HCT116 (cell line): ENCODE results near the gene GARNL3. TPM values are rescaled to one million over a fixed set of nuclear protein-coding genes. Genes with fewer than 3 reads are reported as not detected.

ENCODE experiments used
- ATAC-seq: fragments of 200-7000 bp; cut with Tn5 transposase; 2 replicates; pipeline ENCODE4 v1.9.1; 2020; ENCODE audit warnings: mild to moderate bottlenecking, moderate library complexity
- BruUV-seq: library from RNA; stranded (reverse); fragments of 400-500 nt; replicated peaks from 2 replicates; lab custom pipeline; 2021; lab: Mats Ljungman, UMichigan
- CTCF ChIA-PET: fragments of 300-600 bp; sonication (Branson Sonifier 250); formaldehyde crosslinking; loops from one replicate; lab custom pipeline; 2021; ENCODE audit warnings: antibody characterized with exemption; lab: Charles Lee
- POLR2A ChIA-PET: fragments of 300-600, 350-600 bp; sonication (Branson Sonifier 250); formaldehyde crosslinking; loops from one replicate; lab custom pipeline; 2021; ENCODE audit warnings: antibody characterized with exemption; lab: Charles Lee
- RAD21 ChIA-PET, 2 experiments: fragments of 300-600 bp; sonication (Branson Sonifier 250); formaldehyde crosslinking; loops; one replicate each; lab custom pipeline; 2023; ENCODE audit warnings: low total read pairs in 2 of 2; ENCODE audit not compliant: uncharacterized antibody in 2 of 2, unreplicated experiment in 2 of 2, low non-redundant PET in 1 of 2; lab: Charles Lee
- DNase-seq: peaks from one replicate; pipeline ENCODE4 v3.0.0-alpha.2; 2010; ENCODE audit warnings: low read depth, low spot score
- H2AFZ ChIP-seq: fragments of 200-600 bp; shearing (Covaris generic), sonication (generic); 2 replicates; pipeline ENCODE4 v1.6.1; 2017; ENCODE audit warnings: low read depth, mixed run types, mixed read lengths, antibody characterized with exemption, low read length; ENCODE audit not compliant: poor library complexity, severe bottlenecking
- H3K27ac ChIP-seq: 2 replicates; pipeline ENCODE4 v1.5.1; 2012; ENCODE audit warnings: low read depth, low read length
- H3K27me3 ChIP-seq: fragments of 200-600 bp; sonication (generic); 2 replicates; pipeline ENCODE4 v1.6.1; 2016; ENCODE audit warnings: mixed run types, low read length, mixed read lengths; ENCODE audit not compliant: insufficient read depth
- H3K36me3 ChIP-seq, 2 experiments: fragments of 200-500 bp in 1 of 2; fragments of 200-600 bp in 1 of 2; sonication (Bioruptor generic) in 1 of 2; sonication (generic) in 1 of 2; 2 replicates each; pipeline versions ENCODE4 v1.5.1 to v1.6.1; 2014 to 2016; ENCODE audit warnings: low read length in 2 of 2, inconsistent platforms in 1 of 2, mixed read lengths in 1 of 2, mixed run types in 1 of 2; ENCODE audit not compliant: insufficient read depth in 2 of 2, control insufficient read depth in 1 of 2
- H3K4me1 ChIP-seq, 2 experiments: fragments of 200-600 bp in 1 of 2; sonication (generic) in 1 of 2; 2 replicates each; pipeline versions ENCODE4 v1.5.1 to v1.6.1; 2012 to 2017; ENCODE audit warnings: low read length in 2 of 2, inconsistent platforms in 1 of 2, mild to moderate bottlenecking in 1 of 2, mixed read lengths in 1 of 2, mixed run types in 1 of 2, moderate library complexity in 1 of 2; ENCODE audit not compliant: insufficient read depth in 2 of 2, control insufficient read depth in 1 of 2
- H3K4me2 ChIP-seq: fragments of 200-600 bp; sonication (generic); 2 replicates; pipeline ENCODE4 v1.6.1; 2017; ENCODE audit warnings: mixed run types, low read length, mixed read lengths
- H3K4me3 ChIP-seq, 2 experiments: fragments of 200-600 bp in 1 of 2; sonication (generic) in 1 of 2; replicated peaks in 1 of 2; 2 replicates each; pipeline ENCODE4 v1.5.1; 2011 to 2016; ENCODE audit warnings: low read length in 2 of 2, control low read depth in 1 of 2, low read depth in 1 of 2, mild to moderate bottlenecking in 1 of 2, mixed read lengths in 1 of 2, mixed run types in 1 of 2
- H3K79me2 ChIP-seq: fragments of 200-600 bp; sonication (generic); 2 replicates; pipeline ENCODE4 v1.6.1; 2017; ENCODE audit warnings: mild to moderate bottlenecking, mixed run types, low read length, moderate library complexity, mixed read lengths; ENCODE audit not compliant: insufficient read depth
- H3K9ac ChIP-seq: fragments of 200-600 bp; sonication (generic); 2 replicates; pipeline ENCODE4 v1.6.1; 2016; ENCODE audit warnings: low read length, mixed read lengths
- H3K9me2 ChIP-seq: fragments of 200-600 bp; sonication (generic), shearing (Covaris generic); 2 replicates; pipeline ENCODE4 v1.6.1; 2017; ENCODE audit warnings: mixed run types, mild to moderate bottlenecking, moderate library complexity; ENCODE audit not compliant: insufficient read depth
- H3K9me3 ChIP-seq, 2 experiments: fragments of 200-500 bp in 1 of 2; fragments of 200-600 bp in 1 of 2; sonication (Bioruptor generic) in 1 of 2; sonication (generic) in 1 of 2; 2 replicates each; pipeline ENCODE4 v1.6.1; 2014 to 2017; ENCODE audit warnings: low read length in 2 of 2, mixed read lengths in 2 of 2, inconsistent platforms in 1 of 2, low read depth in 1 of 2, mild to moderate bottlenecking in 1 of 2, mixed run types in 1 of 2, moderate library complexity in 1 of 2; ENCODE audit not compliant: control insufficient read depth in 1 of 2, insufficient read depth in 1 of 2
- H4K20me1 ChIP-seq: fragments of 200-600 bp; sonication (generic), shearing (Covaris generic); 2 replicates; pipeline ENCODE4 v1.6.1; 2017; ENCODE audit warnings: mixed run types, mild to moderate bottlenecking, moderate library complexity; ENCODE audit not compliant: insufficient read depth
- CEBPB ChIP-seq: IDR thresholded peaks from 2 replicates; pipeline ENCODE4 v1.6.1; 2012; ENCODE audit warnings: low read depth
- EGR1 ChIP-seq: IDR thresholded peaks from 2 replicates; pipeline ENCODE4 v1.6.1; 2012; ENCODE audit warnings: low read depth
- ELF1 ChIP-seq: IDR thresholded peaks from 2 replicates; pipeline ENCODE4 v1.6.1; 2012; ENCODE audit warnings: low read depth, borderline replicate concordance
- EZH2 ChIP-seq: fragments of 200-600 bp; sonication (generic); IDR thresholded peaks from 2 replicates; pipeline ENCODE4 v1.6.1; 2017; ENCODE audit warnings: antibody characterized with exemption, mixed run types
- JUND ChIP-seq: IDR thresholded peaks from 2 replicates; pipeline ENCODE4 v1.6.1; 2012
- POLR2A ChIP-seq: IDR thresholded peaks from 2 replicates; pipeline ENCODE4 v1.7.0; 2011; ENCODE audit warnings: borderline replicate concordance; ENCODE audit not compliant: insufficient read depth, insufficient read length; ENCODE audit errors: extremely low read depth
- POLR2AphosphoS5 ChIP-seq: IDR thresholded peaks from 2 replicates; pipeline ENCODE4 v1.6.1; 2011; ENCODE audit warnings: mild to moderate bottlenecking, low read depth, low read length, moderate library complexity
- RAD21 ChIP-seq: IDR thresholded peaks from 2 replicates; pipeline ENCODE4 v1.6.1; 2012; ENCODE audit warnings: low read depth, mild to moderate bottlenecking
- SIN3A ChIP-seq: IDR thresholded peaks from 2 replicates; pipeline ENCODE4 v1.6.1; 2012; ENCODE audit warnings: low read depth
- SP1 ChIP-seq: IDR thresholded peaks from 2 replicates; pipeline ENCODE4 v1.6.1; 2012; ENCODE audit warnings: low read depth
- YY1 ChIP-seq: IDR thresholded peaks from 2 replicates; pipeline ENCODE4 v1.6.1; 2011; ENCODE audit warnings: low read length, low read depth, moderate library complexity, mild to moderate bottlenecking; ENCODE audit not compliant: insufficient replicate concordance; ENCODE audit errors: extremely low read depth
- ZFX ChIP-seq: fragments of 450-650 bp; IDR thresholded peaks from 2 replicates; pipeline ENCODE4 v1.6.1; 2017
- ZNF274 ChIP-seq: fragments of 200-500 bp; sonication (Bioruptor generic); IDR thresholded peaks from 2 replicates; pipeline ENCODE4 v1.6.1; 2014; ENCODE audit warnings: mild to moderate bottlenecking, low read depth, low read length, inconsistent platforms
- intact Hi-C: fragments of 100-400 bp; cut with micrococcal nuclease; formaldehyde crosslinking; loops from 2 replicates; pipeline ENCODE4 v1.10.0; 2022
- total RNA-seq: library from RNA; stranded (reverse); gene quantifications from one replicate; pipeline ENCODE4 v1.2.1, GENCODE V29; 2021; ENCODE audit not compliant: unreplicated experiment
- TF ChIP-seq, protein P1 (sequence below): IDR thresholded peaks from 2 replicates; pipeline ENCODE4 v1.6.1; 2012
- TF ChIP-seq, protein P2 (sequence below), 3 experiments: fragments of 200-600 bp in 1 of 3; sonication (generic) in 1 of 3; IDR thresholded peaks in 2 of 3; conservative IDR thresholded peaks in 1 of 3; 2 replicates each; pipeline ENCODE4 v1.5.1; 2012 to 2017; ENCODE audit warnings: low read depth in 2 of 3, low read length in 2 of 3, antibody characterized with exemption in 1 of 3, borderline replicate concordance in 1 of 3, control low read depth in 1 of 3, mild to moderate bottlenecking in 1 of 3, mixed read lengths in 1 of 3, mixed run types in 1 of 3, moderate library complexity in 1 of 3; ENCODE audit not compliant: insufficient read depth in 1 of 3

Gene GARNL3
- total RNA-seq, 1 experiment from 2014 or later, result 8.8 TPM

DNA sequence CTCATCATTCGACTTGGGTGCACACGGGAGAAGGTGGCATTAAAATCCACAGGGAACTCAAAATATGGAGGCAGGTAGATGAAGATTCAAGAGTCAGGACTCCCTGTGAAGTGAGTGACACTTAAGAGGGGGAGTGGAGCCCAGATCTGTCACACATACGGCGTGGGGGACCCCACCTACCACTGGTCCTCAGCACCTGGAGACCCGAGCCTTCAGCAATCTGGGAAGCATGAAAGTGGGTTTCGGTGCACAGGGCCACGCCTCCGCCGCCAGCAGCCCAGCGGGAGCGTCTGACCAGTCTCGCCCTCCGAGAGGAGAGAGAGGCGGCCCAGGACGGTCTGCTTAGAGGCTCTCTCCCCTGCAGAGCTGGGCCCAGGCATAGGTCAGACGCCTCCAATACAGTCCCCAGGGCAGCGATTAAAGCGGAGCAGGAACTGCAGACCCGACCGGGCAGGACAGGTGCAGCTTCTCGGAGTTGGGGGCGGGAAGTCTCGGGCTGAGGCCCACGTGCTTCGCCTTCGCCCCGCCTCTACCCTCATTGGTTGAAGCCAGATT is 131.8 kb downstream of the GARNL3 start:
- BruUV-seq, result no TSS peak
- no peak for ATAC-seq
- Histone ChIP-seq H4K20me1 (no peaks in the 10 kb centered on the region), H3K4me3 (peak overlapping the region in 1 of 2 experiments; percentile 24; a peak in 1 of 4 replicates), H3K9ac (no peak overlapping the region), H2AFZ (no peak overlapping the region), H3K36me3 (no peaks in the 10 kb centered on the region), H3K4me2 (peak overlapping the region; percentile 97), H3K27me3 (no peaks in the 10 kb centered on the region), H3K79me2 (peaks cover 4% of the 10 kb centered on the region; the same call in 1 of the 2 replicates), H3K9me2 (no peaks in the 10 kb centered on the region), H3K27ac (no peak overlapping the region), H3K4me1 (peaks cover 3 to 33% of the 10 kb centered on the region in 2 experiments; a peak in 3 of 4 replicates), H3K9me3 (no peaks in the 10 kb centered on the region)
- intact Hi-C loops, result loop anchor here (1.0 kb wide), 1 partner anchor 172 kb away; no protein-coding TSS in a partner anchor
- no peak for TF ChIP-seq JUND
- TF ChIP-seq, protein P1, sequence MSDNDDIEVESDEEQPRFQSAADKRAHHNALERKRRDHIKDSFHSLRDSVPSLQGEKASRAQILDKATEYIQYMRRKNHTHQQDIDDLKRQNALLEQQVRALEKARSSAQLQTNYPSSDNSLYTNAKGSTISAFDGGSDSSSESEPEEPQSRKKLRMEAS, result peak; percentile 96
- RAD21 ChIA-PET, result interaction anchor here (0.8 to 1.2 kb wide), 4 partner anchors 172 to 191 kb away, joined by 3 to 9 read pairs (median 5); no protein-coding TSS in a partner anchor
- POLR2A ChIA-PET, result interaction anchor here (0.6 to 1.2 kb wide), 8 partner anchors 8 to 172 kb away, joined by 3 to 9 read pairs (median 6); partner anchors contain the start of gene ZNF79
- CTCF ChIA-PET, result interaction anchor here (0.8 to 1.7 kb wide), 6 partner anchors 28 to 191 kb away, joined by 3 to 16 read pairs (median 6); partner anchors contain the start of gene ZNF79
- DNase-seq, result no peak

DNA sequence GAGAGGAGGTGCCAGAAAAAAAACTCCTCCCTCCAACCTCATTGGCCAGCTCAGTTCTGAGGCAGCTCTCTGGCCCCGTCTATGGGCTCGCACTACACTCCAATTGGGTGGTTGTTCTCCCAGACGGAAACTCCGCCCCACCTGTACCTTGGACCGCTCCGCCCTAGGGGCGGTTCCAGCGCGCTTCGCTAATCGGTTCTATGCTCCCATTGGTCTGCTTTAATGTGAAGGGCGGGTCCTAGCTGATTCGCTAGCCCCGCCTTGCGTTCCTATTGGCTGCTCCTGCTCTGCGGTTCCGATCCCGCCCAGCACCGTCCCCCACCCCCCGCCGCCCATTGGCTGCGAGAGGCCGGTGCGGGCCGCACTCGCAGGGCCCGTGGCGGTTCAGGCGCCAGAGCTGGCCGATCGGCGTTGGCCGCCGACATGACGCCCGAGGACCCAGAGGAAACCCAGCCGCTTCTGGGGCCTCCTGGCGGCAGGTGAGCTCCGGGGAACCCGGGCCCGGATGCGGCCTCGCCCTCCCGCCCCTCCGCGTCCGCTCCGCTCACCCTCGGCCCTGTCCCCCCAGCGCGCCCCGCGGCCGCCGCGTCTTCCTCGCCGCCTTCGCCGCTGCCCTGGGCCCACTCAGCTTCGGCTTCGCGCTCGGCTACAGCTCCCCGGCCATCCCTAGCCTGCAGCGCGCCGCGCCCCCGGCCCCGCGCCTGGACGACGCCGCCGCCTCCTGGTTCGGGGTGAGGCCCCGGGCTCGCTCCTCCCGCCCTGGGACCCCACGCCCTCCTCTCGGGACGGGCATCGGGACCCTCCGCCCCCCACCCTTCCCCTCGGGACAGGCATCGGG is 132.5 kb downstream of the GARNL3 start, which contains the start of gene SLC2A8:
Gene SLC2A8, plus strand, starts transcription at position 362 of the 838 bp plus-strand sequence. Its CDS starts 62 bp downstream, at position 424.
- Histone ChIP-seq H2AFZ (no peak within 1 kb of the TSS), H3K27ac (peak within 1 kb of the TSS; percentile 56; the same call in 1 of the 2 replicates), H3K9ac (peak within 1 kb of the TSS; percentile 80), H3K4me1 (peaks cover 3 to 27% of the 10 kb centered on the region in 2 experiments; a peak in 3 of 4 replicates), H4K20me1 (no peaks in the 10 kb centered on the region), H3K9me3 (no peaks in the 10 kb centered on the region), H3K4me2 (peak within 1 kb of the TSS; percentile 97), H3K36me3 (no peaks in the 10 kb centered on the region), H3K9me2 (no peaks in the 10 kb centered on the region), H3K4me3 (peak within 1 kb of the TSS; percentile 59 to 73), H3K27me3 (no peaks in the 10 kb centered on the region), H3K79me2 (peaks cover 4% of the 10 kb centered on the region; the same call in 1 of the 2 replicates)
- no TSS peak for BruUV-seq
- ChIA-PET CTCF (interaction anchor here (0.8 to 1.7 kb wide), 6 partner anchors 27 to 192 kb away, joined by 3 to 16 read pairs (median 6); partner anchors contain the start of gene ZNF79), RAD21 (interaction anchor here (0.8 to 1.2 kb wide), 4 partner anchors 173 to 192 kb away, joined by 3 to 9 read pairs (median 5); no protein-coding TSS in a partner anchor), POLR2A (interaction anchor here (0.6 to 1.2 kb wide), 8 partner anchors 9 to 172 kb away, joined by 3 to 9 read pairs (median 6); partner anchors contain the start of gene ZNF79)
- intact Hi-C loops, result loop anchor here (1.0 kb wide), 1 partner anchor 173 kb away; no protein-coding TSS in a partner anchor
- peak; percentile 99 for DNase-seq
- no peak for TF ChIP-seq ELF1
- no peak for TF ChIP-seq EZH2
- no peak for TF ChIP-seq EGR1
- TF ChIP-seq CEBPB, result no peak
- TF ChIP-seq ZNF274, result no peak
- TF ChIP-seq POLR2A, result no peak
- peak; percentile 12 for TF ChIP-seq YY1
- TF ChIP-seq ZFX, result peak; percentile 86; the same call in 1 of the 2 replicates
- TF ChIP-seq RAD21, result no peak
- TF ChIP-seq POLR2AphosphoS5, result peak; percentile 80
- peak; percentile 84 for TF ChIP-seq SP1
- no peak for TF ChIP-seq SIN3A
- TF ChIP-seq, protein P2, sequence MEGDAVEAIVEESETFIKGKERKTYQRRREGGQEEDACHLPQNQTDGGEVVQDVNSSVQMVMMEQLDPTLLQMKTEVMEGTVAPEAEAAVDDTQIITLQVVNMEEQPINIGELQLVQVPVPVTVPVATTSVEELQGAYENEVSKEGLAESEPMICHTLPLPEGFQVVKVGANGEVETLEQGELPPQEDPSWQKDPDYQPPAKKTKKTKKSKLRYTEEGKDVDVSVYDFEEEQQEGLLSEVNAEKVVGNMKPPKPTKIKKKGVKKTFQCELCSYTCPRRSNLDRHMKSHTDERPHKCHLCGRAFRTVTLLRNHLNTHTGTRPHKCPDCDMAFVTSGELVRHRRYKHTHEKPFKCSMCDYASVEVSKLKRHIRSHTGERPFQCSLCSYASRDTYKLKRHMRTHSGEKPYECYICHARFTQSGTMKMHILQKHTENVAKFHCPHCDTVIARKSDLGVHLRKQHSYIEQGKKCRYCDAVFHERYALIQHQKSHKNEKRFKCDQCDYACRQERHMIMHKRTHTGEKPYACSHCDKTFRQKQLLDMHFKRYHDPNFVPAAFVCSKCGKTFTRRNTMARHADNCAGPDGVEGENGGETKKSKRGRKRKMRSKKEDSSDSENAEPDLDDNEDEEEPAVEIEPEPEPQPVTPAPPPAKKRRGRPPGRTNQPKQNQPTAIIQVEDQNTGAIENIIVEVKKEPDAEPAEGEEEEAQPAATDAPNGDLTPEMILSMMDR (IDR thresholded peaks at IDR 0.05 in 2 of 3, conservative IDR thresholded peaks at IDR 0.05 in 1 of 3; ENCODE audit: borderline replicate concordance in 1 of 3, insufficient read depth in 1 of 3, low read depth in 2 of 3, low read length in 2 of 3), result peak in 1 of 3 experiments; percentile 7; a peak in 1 of 6 replicates
- ATAC-seq, result peak; percentile 93
